ENCODE data around the gene EDA. TPM values are rescaled to one million over a fixed set of nuclear protein-coding genes. Genes with fewer than 3 reads are reported as not detected.
"Not testable (repeated sequence)": the region's sequence is repeated elsewhere in the genome, so short reads cannot be mapped to it uniquely, and the experiment has no call there.

The EDA gene
- total and polyA plus RNA-seq, 9 donors: 4.5 to 9.3 (median 8.4) TPM

DNA sequence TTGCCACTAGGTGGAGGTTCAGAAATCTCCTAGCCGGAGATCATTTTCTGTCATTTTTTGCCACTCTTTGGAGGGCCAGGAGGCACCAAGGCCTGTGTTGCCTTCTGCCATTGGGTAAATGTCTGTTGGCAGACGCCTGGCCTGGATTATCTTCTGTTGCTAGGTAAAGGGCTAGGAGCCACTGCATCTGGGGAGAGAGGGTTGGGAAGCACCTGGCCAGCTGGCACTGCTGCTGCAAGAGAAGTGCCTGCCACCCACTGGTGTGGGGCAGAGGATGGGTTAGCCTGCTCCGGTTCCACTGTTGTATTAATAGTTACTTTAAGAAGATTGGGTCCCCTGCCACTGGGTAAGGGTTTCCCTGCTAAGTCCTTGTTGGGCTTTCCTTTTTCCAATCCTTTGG, 375.8 kb downstream of the EDA start:
- Histone ChIP-seq H3K27me3 (no peaks in the 10 kb centered on the region), H3K9me3 (no peaks in the 10 kb centered on the region), H3K27ac (no peak overlapping the region), H3K36me3 (no peaks in the 10 kb centered on the region), H3K4me3 (no peak overlapping the region), H3K4me1 (ENCODE audit: insufficient read depth) (no peaks in the 10 kb centered on the region)
- WGBS, 3 donors: 75 to 85% (median 83%) methylated on average over 3 of the region's 3 CpGs
- no peak for DNase-seq
- no peak for TF ChIP-seq POLR2A (IDR thresholded peaks at IDR 0.05)
- intact Hi-C loops (cut with DNase I): no loop called here

DNA sequence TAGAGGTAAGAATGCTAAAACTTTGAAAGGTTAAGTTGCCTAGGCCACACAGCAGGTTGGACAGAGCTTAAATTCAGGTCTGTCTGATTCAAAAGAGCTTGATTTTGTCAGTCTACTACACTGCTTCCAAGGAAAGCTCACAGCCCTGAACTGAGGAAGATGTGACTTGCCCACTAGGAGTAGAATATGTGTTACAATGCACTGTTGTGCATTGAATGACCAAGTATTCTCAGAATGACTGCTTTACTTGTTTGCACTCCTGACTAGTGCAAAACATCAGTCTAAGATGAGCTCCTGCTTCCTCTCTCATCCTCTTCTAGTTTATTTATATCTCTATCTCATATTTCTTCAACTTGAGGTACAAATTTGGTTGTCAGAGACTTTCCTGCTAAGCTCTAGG, 377.6 kb downstream of the EDA start:
- Histone ChIP-seq H3K9me3 (no peaks in the 10 kb centered on the region), H3K4me3 (no peak overlapping the region), H3K4me1 (ENCODE audit: insufficient read depth) (no peaks in the 10 kb centered on the region), H3K27me3 (no peaks in the 10 kb centered on the region), H3K36me3 (no peaks in the 10 kb centered on the region), H3K27ac (no peak overlapping the region)
- no peak for DNase-seq
- TF ChIP-seq, protein P1, sequence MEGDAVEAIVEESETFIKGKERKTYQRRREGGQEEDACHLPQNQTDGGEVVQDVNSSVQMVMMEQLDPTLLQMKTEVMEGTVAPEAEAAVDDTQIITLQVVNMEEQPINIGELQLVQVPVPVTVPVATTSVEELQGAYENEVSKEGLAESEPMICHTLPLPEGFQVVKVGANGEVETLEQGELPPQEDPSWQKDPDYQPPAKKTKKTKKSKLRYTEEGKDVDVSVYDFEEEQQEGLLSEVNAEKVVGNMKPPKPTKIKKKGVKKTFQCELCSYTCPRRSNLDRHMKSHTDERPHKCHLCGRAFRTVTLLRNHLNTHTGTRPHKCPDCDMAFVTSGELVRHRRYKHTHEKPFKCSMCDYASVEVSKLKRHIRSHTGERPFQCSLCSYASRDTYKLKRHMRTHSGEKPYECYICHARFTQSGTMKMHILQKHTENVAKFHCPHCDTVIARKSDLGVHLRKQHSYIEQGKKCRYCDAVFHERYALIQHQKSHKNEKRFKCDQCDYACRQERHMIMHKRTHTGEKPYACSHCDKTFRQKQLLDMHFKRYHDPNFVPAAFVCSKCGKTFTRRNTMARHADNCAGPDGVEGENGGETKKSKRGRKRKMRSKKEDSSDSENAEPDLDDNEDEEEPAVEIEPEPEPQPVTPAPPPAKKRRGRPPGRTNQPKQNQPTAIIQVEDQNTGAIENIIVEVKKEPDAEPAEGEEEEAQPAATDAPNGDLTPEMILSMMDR (IDR thresholded peaks at IDR 0.05): no peak
- no peak for TF ChIP-seq POLR2A (IDR thresholded peaks at IDR 0.05)
- TF ChIP-seq EP300 (IDR thresholded peaks at IDR 0.05): no peak
- intact Hi-C loops (cut with DNase I): no loop called here

DNA sequence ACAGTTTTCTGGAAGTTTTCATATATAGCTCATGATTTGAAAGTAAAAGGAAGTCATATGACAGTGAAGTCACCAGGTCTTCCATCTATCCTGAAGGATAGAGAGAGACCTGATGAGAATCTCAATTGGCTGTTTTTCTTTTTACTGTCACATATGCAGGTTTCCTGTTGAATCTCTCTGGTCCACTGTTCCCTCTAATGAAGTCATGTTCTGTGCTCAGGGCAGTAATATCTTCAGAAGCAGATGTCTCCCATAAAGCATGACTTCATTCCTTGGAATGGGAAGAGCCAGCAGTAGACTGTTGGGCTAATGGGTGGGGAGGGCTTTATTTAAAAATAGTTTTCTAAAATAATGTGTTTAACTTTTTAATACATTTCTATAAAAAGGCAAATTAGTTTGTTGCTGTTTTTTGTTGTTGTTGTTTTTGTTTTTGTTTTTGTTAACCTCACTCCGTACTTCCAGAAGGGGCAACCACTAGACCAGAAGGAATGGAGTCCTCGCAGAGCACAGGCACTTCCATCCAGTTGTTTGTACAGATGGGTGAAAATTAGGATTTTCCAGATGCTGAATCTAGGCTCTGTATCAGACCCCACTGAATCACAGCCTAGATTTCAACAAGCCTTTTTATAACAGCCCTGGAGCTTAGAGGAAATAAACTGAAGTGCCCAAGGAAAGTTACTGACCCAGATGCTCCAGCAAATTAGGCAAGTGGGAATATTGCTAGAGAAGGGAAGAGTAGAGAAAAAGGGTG, 379.6 kb downstream of the EDA start:
- 67 to 79% (median 75%) methylated on average over 2 of the region's 2 CpGs for WGBS, 3 donors
- no peaks in the 10 kb centered on the region for H3K36me3 ChIP-seq
- no peak overlapping the region for H3K4me3 ChIP-seq
- H3K27ac ChIP-seq: no peak overlapping the region
- no peaks in the 10 kb centered on the region for H3K4me1 ChIP-seq (ENCODE audit: insufficient read depth)
- intact Hi-C loops (cut with DNase I): no loop called here
- H3K27me3 ChIP-seq: no peaks in the 10 kb centered on the region
- TF ChIP-seq, protein P1 (IDR thresholded peaks at IDR 0.05): no peak
- TF ChIP-seq EP300 (IDR thresholded peaks at IDR 0.05): no peak
- no peak for TF ChIP-seq POLR2A (IDR thresholded peaks at IDR 0.05)
- H3K9me3 ChIP-seq: no peaks in the 10 kb centered on the region
- DNase-seq: no peak

DNA sequence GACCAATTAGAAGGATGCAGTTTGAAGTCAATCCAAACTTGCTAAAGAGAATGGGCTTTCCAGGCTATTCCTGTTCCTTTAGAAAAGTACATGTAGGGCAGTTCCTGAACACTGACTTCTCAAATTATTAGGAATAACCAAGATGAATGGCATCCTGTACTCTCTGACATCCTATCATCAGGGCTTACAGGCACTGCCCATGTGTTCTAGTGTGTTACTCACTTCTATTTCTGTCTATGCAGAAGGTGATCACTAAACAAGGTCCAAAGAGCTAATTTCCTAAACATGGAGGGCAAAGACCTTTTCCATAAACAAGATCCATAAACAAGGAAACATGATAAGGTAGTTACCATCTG, 380.2 kb downstream of the EDA start:
- intact Hi-C loops (cut with DNase I): no loop called here

DNA sequence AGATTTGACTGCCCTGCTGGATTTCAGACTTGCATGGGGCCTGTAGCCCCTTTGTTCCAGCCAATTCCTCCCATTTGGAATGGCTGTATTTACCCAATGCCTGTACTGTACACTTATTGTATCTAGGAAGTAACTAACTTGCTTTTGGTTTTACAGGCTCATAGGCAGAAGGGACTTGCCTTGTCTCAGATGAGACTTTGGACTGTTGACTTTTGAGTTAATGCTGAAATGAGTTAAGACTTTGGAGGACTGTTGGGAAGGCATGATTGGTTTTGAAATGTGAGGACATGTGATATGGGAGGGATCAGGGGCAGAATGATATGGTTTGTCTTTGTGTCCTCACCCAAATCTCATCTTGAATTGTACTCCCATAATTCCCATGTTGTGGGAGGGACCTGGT, 382.4 kb downstream of the EDA start:
- H3K9me3 ChIP-seq; intact Hi-C loops (cut with DNase I); H3K27me3 ChIP-seq; H3K27ac ChIP-seq; H3K4me3 ChIP-seq; H3K36me3 ChIP-seq; DNase-seq; H3K4me1 ChIP-seq (ENCODE audit: insufficient read depth): not testable (repeated sequence)

More for the DNA sequence above, 380.2 kb downstream of the EDA start:
- Histone ChIP-seq H3K27me3 (no peaks in the 10 kb centered on the region), H3K9me3 (no peaks in the 10 kb centered on the region), H3K4me3 (no peak overlapping the region), H3K4me1 (ENCODE audit: insufficient read depth) (no peaks in the 10 kb centered on the region), H3K27ac (no peak overlapping the region), H3K36me3 (no peaks in the 10 kb centered on the region)
- no peak for DNase-seq
- TF ChIP-seq POLR2A (IDR thresholded peaks at IDR 0.05) (no peak), EP300 (IDR thresholded peaks at IDR 0.05) (no peak)
- TF ChIP-seq, protein P1 (IDR thresholded peaks at IDR 0.05): no peak
